GM23338 (cell line): ENCODE data around the gene ANKRD44. TPM values are rescaled to one million over a fixed set of nuclear protein-coding genes. Genes with fewer than 3 reads are reported as not detected.

Source experiments
- ATAC-seq: fragments of 200-7000 bp; cut with Tn5 transposase; 3 replicates; pipeline ENCODE4 v1.9.1; 2020
- DNase-seq: peaks from one replicate; pipeline ENCODE4 v3.0.0-alpha.2; 2015; ENCODE audit warnings: low spot score
- H2AFZ ChIP-seq: fragments of 200-600 bp; sonication (generic); 2 replicates; pipeline ENCODE4 v1.8.0; 2016; ENCODE audit warnings: antibody characterized with exemption, mild to moderate bottlenecking, moderate library complexity
- H3F3A ChIP-seq: fragments of 200-600 bp; sonication (generic); replicated peaks from 2 replicates; pipeline ENCODE4 v1.8.0; 2017; ENCODE audit warnings: antibody characterized with exemption, mixed run types, low read depth
- H3K27ac ChIP-seq: fragments of 200-600 bp; sonication (generic); 2 replicates; pipeline ENCODE4 v1.6.1; 2016; ENCODE audit warnings: low read depth
- H3K27me3 ChIP-seq: fragments of 200-600 bp; sonication (generic); 2 replicates; pipeline ENCODE4 v1.8.0; 2016; ENCODE audit warnings: mild to moderate bottlenecking, mixed run types, moderate library complexity; ENCODE audit not compliant: insufficient read depth
- H3K36me3 ChIP-seq: fragments of 200-600 bp; sonication (generic); 2 replicates; pipeline ENCODE4 v1.8.0; 2016; ENCODE audit warnings: mild to moderate bottlenecking; ENCODE audit not compliant: insufficient read depth
- H3K4me1 ChIP-seq: fragments of 200-600 bp; sonication (generic); 2 replicates; pipeline ENCODE4 v1.8.0; 2016; ENCODE audit warnings: mild to moderate bottlenecking, moderate library complexity; ENCODE audit not compliant: insufficient read depth
- H3K4me2 ChIP-seq: fragments of 200-600 bp; sonication (generic); 2 replicates; pipeline ENCODE4 v1.7.1; 2017; ENCODE audit warnings: mixed run types
- H3K4me3 ChIP-seq: fragments of 200-600 bp; sonication (generic); 2 replicates; pipeline ENCODE4 v1.6.1; 2016; ENCODE audit warnings: mixed run types
- H3K79me2 ChIP-seq: fragments of 200-600 bp; sonication (generic); replicated peaks from 2 replicates; pipeline ENCODE4 v1.8.0; 2017; ENCODE audit warnings: mild to moderate bottlenecking; ENCODE audit not compliant: insufficient read depth
- H3K9me2 ChIP-seq: fragments of 200-600 bp; sonication (generic); 2 replicates; pipeline ENCODE4 v1.8.0; 2017; ENCODE audit not compliant: insufficient read depth
- H4K20me1 ChIP-seq: fragments of 200-600 bp; sonication (generic); replicated peaks from 2 replicates; pipeline ENCODE4 v1.8.0; 2017; ENCODE audit warnings: mild to moderate bottlenecking; ENCODE audit not compliant: insufficient read depth
- H3K27ac Mint-ChIP-seq: 2 replicates; pipeline ENCODE4 v1.8.0; 2020; ENCODE audit warnings: inconsistent platforms, mild to moderate bottlenecking, moderate library complexity, mixed read lengths
- H3K27me3 Mint-ChIP-seq: 3 replicates; pipeline ENCODE4 v1.8.0; 2022; ENCODE audit warnings: low read depth, mild to moderate bottlenecking, moderate library complexity, mixed read lengths, inconsistent platforms; ENCODE audit not compliant: insufficient read depth, poor library complexity
- H3K36me3 Mint-ChIP-seq: 3 replicates; pipeline ENCODE4 v1.8.0; 2021; ENCODE audit warnings: low read depth, mild to moderate bottlenecking, inconsistent platforms, moderate library complexity, mixed read lengths
- H3K4me1 Mint-ChIP-seq: 3 replicates; pipeline ENCODE4 v1.8.0; 2020; ENCODE audit warnings: mild to moderate bottlenecking, inconsistent platforms, mixed read lengths
- H3K4me3 Mint-ChIP-seq: 3 replicates; pipeline ENCODE4 v1.8.0; 2021; ENCODE audit warnings: moderate library complexity, mild to moderate bottlenecking, inconsistent platforms, mixed read lengths
- H3K9me3 Mint-ChIP-seq: 3 replicates; pipeline ENCODE4 v1.8.0; 2020; ENCODE audit warnings: moderate library complexity, mild to moderate bottlenecking, inconsistent platforms, mixed read lengths
- CREB1 ChIP-seq: fragments of 250-450 bp; sonication (Bioruptor Pico); IDR thresholded peaks from 2 replicates; pipeline ENCODE4 v1.5.0; 2020; ENCODE audit warnings: low read depth, mild to moderate bottlenecking, moderate library complexity
- CTCF ChIP-seq, 2 experiments: fragments of 200-600 bp in 1 of 2; sonication (generic) in 1 of 2; conservative IDR thresholded peaks; 2 replicates each; pipeline versions ENCODE4 v1.5.1 to v1.6.1; 2016 to 2017; ENCODE audit warnings: antibody characterized with exemption in 2 of 2, low read depth in 2 of 2, mild to moderate bottlenecking in 2 of 2, moderate library complexity in 1 of 2
- ETS1 ChIP-seq: IDR thresholded peaks from 2 replicates; pipeline ENCODE4 v1.6.1; 2016; ENCODE audit warnings: antibody characterized with exemption
- EZH2 ChIP-seq: fragments of 200-600 bp; sonication (generic); IDR thresholded peaks from one replicate; pipeline ENCODE4 v1.8.0; 2017; ENCODE audit warnings: antibody characterized with exemption, mild to moderate bottlenecking, low read depth; ENCODE audit not compliant: unreplicated experiment
- EZH2phosphoT487 ChIP-seq: fragments of 200-600 bp; sonication (generic); IDR thresholded peaks from one replicate; pipeline ENCODE4 v1.8.1; 2018; ENCODE audit warnings: antibody characterized with exemption; ENCODE audit not compliant: unreplicated experiment
- JUNB ChIP-seq: IDR thresholded peaks from one replicate; pipeline ENCODE4 v1.6.1; 2016; ENCODE audit warnings: antibody characterized with exemption; ENCODE audit not compliant: unreplicated experiment
- NANOG ChIP-seq: IDR thresholded peaks from 2 replicates; pipeline ENCODE4 v1.6.1; 2016; ENCODE audit warnings: antibody characterized with exemption, borderline replicate concordance
- POLR2AphosphoS5 ChIP-seq: IDR thresholded peaks from 2 replicates; pipeline ENCODE4 v1.6.1; 2016; ENCODE audit warnings: antibody characterized with exemption, low read depth
- STAT1 ChIP-seq: IDR thresholded peaks from one replicate; pipeline ENCODE4 v1.6.1; 2016; ENCODE audit warnings: antibody characterized with exemption; ENCODE audit not compliant: unreplicated experiment
- ZNF114 ChIP-seq: fragments of 250-450 bp; sonication (Bioruptor Pico); IDR thresholded peaks from 2 replicates; pipeline ENCODE4 v1.5.0; 2020; ENCODE audit warnings: mild to moderate bottlenecking, moderate library complexity
- ZNF331 ChIP-seq: fragments of 250-450 bp; sonication (Bioruptor Pico); IDR thresholded peaks from 2 replicates; pipeline ENCODE4 v1.5.0; 2020; ENCODE audit warnings: low read depth, mild to moderate bottlenecking, moderate library complexity
- polyA plus RNA-seq: library from polyadenylated mRNA; unstranded; fragments of >200 nt; fragmentation: Nextera tagmentation; extraction: Ambion mirVana; gene quantifications from 2 replicates; pipeline ENCODE4 v1.2.1, GENCODE V29; 2016
- total RNA-seq: library from RNA; depleted of rRNA; stranded (reverse); fragments of >200 nt; shearing (Covaris generic); gene quantifications from 2 replicates; pipeline ENCODE4 v1.2.3, GENCODE V29; 2014
- TF ChIP-seq, protein P1 (sequence below): IDR thresholded peaks from one replicate; pipeline ENCODE4 v1.6.1; 2018; ENCODE audit warnings: antibody characterized with exemption; ENCODE audit not compliant: unreplicated experiment
- TF ChIP-seq, protein P2 (sequence below): fragments of 250-450 bp; sonication (Bioruptor Pico); IDR thresholded peaks from 2 replicates; pipeline ENCODE4 v1.5.0; 2020; ENCODE audit warnings: mild to moderate bottlenecking, moderate library complexity

Gene ANKRD44
- total and polyA plus RNA-seq, 2 experiments from 2014 or later = 0.44 to 0.56 TPM

DNA sequence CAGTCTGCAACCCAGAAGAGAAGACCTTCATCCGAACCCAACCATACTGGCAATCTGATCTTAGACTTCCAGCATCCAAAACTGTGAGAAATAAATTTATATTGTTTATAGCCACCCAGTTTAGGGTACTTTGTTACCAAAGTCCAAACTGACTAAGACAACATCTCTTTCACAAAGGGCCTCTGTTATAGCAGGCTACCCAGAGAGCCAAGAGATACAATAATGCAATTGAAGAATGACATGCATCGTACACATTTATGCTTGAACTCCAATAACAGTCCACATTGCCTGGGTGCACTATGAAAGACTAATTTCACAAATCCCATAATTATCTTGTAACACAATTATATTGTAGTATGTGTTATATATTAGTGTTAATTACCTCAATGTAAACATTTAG is 39.1 kb upstream of the ANKRD44 start:
- Histone ChIP-seq H3K4me2 (no peak overlapping the region), H3K4me3 (no peak overlapping the region), H3K9me2 (no peaks in the 10 kb centered on the region; the same call in 1 of the 2 replicates), H2AFZ (no peak overlapping the region), H3K27ac (no peak overlapping the region), H3K79me2 (no peaks in the 10 kb centered on the region), H3F3A (no peaks in the 10 kb centered on the region), H3K36me3 (no peaks in the 10 kb centered on the region), H3K4me1 (no peaks in the 10 kb centered on the region), H3K27me3 (no peaks in the 10 kb centered on the region), H4K20me1 (no peaks in the 10 kb centered on the region)
- Mint-ChIP-seq H3K4me3 (no peak overlapping the region), H3K9me3 (no peaks in the 10 kb centered on the region), H3K4me1 (no peaks in the 10 kb centered on the region), H3K36me3 (no peaks in the 10 kb centered on the region), H3K27ac (no peak overlapping the region), H3K27me3 (peaks cover 4% of the 10 kb centered on the region)
- TF ChIP-seq, protein P1, sequence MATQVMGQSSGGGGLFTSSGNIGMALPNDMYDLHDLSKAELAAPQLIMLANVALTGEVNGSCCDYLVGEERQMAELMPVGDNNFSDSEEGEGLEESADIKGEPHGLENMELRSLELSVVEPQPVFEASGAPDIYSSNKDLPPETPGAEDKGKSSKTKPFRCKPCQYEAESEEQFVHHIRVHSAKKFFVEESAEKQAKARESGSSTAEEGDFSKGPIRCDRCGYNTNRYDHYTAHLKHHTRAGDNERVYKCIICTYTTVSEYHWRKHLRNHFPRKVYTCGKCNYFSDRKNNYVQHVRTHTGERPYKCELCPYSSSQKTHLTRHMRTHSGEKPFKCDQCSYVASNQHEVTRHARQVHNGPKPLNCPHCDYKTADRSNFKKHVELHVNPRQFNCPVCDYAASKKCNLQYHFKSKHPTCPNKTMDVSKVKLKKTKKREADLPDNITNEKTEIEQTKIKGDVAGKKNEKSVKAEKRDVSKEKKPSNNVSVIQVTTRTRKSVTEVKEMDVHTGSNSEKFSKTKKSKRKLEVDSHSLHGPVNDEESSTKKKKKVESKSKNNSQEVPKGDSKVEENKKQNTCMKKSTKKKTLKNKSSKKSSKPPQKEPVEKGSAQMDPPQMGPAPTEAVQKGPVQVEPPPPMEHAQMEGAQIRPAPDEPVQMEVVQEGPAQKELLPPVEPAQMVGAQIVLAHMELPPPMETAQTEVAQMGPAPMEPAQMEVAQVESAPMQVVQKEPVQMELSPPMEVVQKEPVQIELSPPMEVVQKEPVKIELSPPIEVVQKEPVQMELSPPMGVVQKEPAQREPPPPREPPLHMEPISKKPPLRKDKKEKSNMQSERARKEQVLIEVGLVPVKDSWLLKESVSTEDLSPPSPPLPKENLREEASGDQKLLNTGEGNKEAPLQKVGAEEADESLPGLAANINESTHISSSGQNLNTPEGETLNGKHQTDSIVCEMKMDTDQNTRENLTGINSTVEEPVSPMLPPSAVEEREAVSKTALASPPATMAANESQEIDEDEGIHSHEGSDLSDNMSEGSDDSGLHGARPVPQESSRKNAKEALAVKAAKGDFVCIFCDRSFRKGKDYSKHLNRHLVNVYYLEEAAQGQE = no peak
- TF ChIP-seq EZH2phosphoT487 (no peak), POLR2AphosphoS5 (no peak), NANOG (no peak), STAT1 (no peak), ZNF331 (no peak), CTCF (conservative IDR thresholded peaks at IDR 0.05; ENCODE audit: low read depth in 2 of 2) (no peak), JUNB (no peak), ZNF114 (CRISPR knock-in tag) (no peak), EZH2 (no peak), CREB1 (CRISPR knock-in tag) (no peak), ETS1 (no peak)
- TF ChIP-seq, protein P2, sequence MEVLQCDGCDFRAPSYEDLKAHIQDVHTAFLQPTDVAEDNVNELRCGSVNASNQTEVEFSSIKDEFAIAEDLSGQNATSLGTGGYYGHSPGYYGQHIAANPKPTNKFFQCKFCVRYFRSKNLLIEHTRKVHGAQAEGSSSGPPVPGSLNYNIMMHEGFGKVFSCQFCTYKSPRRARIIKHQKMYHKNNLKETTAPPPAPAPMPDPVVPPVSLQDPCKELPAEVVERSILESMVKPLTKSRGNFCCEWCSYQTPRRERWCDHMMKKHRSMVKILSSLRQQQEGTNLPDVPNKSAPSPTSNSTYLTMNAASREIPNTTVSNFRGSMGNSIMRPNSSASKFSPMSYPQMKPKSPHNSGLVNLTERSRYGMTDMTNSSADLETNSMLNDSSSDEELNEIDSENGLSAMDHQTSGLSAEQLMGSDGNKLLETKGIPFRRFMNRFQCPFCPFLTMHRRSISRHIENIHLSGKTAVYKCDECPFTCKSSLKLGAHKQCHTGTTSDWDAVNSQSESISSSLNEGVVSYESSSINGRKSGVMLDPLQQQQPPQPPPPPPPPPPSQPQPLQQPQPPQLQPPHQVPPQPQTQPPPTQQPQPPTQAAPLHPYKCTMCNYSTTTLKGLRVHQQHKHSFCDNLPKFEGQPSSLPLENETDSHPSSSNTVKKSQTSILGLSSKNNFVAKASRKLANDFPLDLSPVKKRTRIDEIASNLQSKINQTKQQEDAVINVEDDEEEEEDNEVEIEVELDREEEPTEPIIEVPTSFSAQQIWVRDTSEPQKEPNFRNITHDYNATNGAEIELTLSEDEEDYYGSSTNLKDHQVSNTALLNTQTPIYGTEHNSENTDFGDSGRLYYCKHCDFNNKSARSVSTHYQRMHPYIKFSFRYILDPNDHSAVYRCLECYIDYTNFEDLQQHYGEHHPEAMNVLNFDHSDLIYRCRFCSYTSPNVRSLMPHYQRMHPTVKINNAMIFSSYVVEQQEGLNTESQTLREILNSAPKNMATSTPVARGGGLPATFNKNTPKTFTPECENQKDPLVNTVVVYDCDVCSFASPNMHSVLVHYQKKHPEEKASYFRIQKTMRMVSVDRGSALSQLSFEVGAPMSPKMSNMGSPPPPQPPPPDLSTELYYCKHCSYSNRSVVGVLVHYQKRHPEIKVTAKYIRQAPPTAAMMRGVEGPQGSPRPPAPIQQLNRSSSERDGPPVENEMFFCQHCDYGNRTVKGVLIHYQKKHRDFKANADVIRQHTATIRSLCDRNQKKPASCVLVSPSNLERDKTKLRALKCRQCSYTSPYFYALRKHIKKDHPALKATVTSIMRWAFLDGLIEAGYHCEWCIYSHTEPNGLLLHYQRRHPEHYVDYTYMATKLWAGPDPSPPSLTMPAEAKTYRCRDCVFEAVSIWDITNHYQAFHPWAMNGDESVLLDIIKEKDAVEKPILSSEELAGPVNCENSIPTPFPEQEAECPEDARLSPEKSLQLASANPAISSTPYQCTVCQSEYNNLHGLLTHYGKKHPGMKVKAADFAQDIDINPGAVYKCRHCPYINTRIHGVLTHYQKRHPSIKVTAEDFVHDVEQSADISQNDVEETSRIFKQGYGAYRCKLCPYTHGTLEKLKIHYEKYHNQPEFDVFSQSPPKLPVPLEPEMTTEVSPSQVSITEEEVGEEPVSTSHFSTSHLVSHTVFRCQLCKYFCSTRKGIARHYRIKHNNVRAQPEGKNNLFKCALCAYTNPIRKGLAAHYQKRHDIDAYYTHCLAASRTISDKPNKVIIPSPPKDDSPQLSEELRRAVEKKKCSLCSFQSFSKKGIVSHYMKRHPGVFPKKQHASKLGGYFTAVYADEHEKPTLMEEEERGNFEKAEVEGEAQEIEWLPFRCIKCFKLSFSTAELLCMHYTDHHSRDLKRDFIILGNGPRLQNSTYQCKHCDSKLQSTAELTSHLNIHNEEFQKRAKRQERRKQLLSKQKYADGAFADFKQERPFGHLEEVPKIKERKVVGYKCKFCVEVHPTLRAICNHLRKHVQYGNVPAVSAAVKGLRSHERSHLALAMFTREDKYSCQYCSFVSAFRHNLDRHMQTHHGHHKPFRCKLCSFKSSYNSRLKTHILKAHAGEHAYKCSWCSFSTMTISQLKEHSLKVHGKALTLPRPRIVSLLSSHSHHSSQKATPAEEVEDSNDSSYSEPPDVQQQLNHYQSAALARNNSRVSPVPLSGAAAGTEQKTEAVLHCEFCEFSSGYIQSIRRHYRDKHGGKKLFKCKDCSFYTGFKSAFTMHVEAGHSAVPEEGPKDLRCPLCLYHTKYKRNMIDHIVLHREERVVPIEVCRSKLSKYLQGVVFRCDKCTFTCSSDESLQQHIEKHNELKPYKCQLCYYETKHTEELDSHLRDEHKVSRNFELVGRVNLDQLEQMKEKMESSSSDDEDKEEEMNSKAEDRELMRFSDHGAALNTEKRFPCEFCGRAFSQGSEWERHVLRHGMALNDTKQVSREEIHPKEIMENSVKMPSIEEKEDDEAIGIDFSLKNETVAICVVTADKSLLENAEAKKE (CRISPR knock-in tag) = no peak
- DNase-seq = no peak
- ATAC-seq = no peak
